HepG2 (cell line): ENCODE results near the gene VDR.

Experiments
- FOXJ3 ChIP-seq: sonication (generic); formaldehyde crosslinking; IDR thresholded peaks from 2 replicates; pipeline ENCODE4 v1.4.0; 2020; ENCODE audit warnings: missing genetic modification reagents, mild to moderate bottlenecking, borderline replicate concordance
- PAF1 ChIP-seq: IDR thresholded peaks from 2 replicates; pipeline ENCODE4 v1.6.1; 2016; ENCODE audit warnings: missing genetic modification reagents, missing compliant biosample characterization
- SP2 ChIP-seq: sonication (generic); formaldehyde crosslinking; IDR thresholded peaks from 2 replicates; pipeline ENCODE4 v1.5.1; 2020; ENCODE audit warnings: mild to moderate bottlenecking, missing genetic modification reagents
- THAP7 ChIP-seq: sonication (generic); formaldehyde crosslinking; IDR thresholded peaks from 2 replicates; pipeline ENCODE4 v1.8.1; 2023; ENCODE audit warnings: mild to moderate bottlenecking, missing genetic modification reagents
- ZNF670 ChIP-seq: sonication (generic); formaldehyde crosslinking; IDR thresholded peaks from 2 replicates; pipeline ENCODE4 v1.8.0; 2022; ENCODE audit warnings: mild to moderate bottlenecking, missing genetic modification reagents, borderline replicate concordance
- ZSCAN29 ChIP-seq: sonication (generic); formaldehyde crosslinking; conservative IDR thresholded peaks from 2 replicates; pipeline ENCODE4 v1.4.0; 2020; ENCODE audit warnings: mild to moderate bottlenecking, missing genetic modification reagents
- TF ChIP-seq, protein P1 (sequence below): sonication (generic); formaldehyde crosslinking; IDR thresholded peaks from 2 replicates; pipeline ENCODE4 v1.5.0; 2020; ENCODE audit warnings: mild to moderate bottlenecking, missing genetic modification reagents, moderate library complexity

- no peak for TF ChIP-seq THAP7 (CRISPR knock-in tag)
- TF ChIP-seq SP2 = no peak
- no peak for TF ChIP-seq PAF1
- TF ChIP-seq, protein P1, sequence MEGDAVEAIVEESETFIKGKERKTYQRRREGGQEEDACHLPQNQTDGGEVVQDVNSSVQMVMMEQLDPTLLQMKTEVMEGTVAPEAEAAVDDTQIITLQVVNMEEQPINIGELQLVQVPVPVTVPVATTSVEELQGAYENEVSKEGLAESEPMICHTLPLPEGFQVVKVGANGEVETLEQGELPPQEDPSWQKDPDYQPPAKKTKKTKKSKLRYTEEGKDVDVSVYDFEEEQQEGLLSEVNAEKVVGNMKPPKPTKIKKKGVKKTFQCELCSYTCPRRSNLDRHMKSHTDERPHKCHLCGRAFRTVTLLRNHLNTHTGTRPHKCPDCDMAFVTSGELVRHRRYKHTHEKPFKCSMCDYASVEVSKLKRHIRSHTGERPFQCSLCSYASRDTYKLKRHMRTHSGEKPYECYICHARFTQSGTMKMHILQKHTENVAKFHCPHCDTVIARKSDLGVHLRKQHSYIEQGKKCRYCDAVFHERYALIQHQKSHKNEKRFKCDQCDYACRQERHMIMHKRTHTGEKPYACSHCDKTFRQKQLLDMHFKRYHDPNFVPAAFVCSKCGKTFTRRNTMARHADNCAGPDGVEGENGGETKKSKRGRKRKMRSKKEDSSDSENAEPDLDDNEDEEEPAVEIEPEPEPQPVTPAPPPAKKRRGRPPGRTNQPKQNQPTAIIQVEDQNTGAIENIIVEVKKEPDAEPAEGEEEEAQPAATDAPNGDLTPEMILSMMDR = no peak
- no peak for TF ChIP-seq ZNF670
- no peak for TF ChIP-seq ZSCAN29 (CRISPR knock-in tag)
- TF ChIP-seq FOXJ3 (CRISPR knock-in tag) = no peak
Observed at GRCh38 chr12:47828976-47829482, 75.8 kb downstream of the VDR start.
